GM23338 (cell line): ENCODE measurements around the gene ABHD3. TPM values are rescaled to one million over a fixed set of nuclear protein-coding genes. Genes with fewer than 3 reads are reported as not detected.
"Not testable (repeated sequence)": the region's sequence is repeated elsewhere in the genome, so short reads cannot be mapped to it uniquely, and the experiment has no call there.

Experiments
- ATAC-seq: fragments of 200-7000 bp; cut with Tn5 transposase; 3 replicates; pipeline ENCODE4 v1.9.1; 2020
- DNase-seq: peaks from one replicate; pipeline ENCODE4 v3.0.0-alpha.2; 2015; ENCODE audit warnings: low spot score
- H2AFZ ChIP-seq: fragments of 200-600 bp; sonication (generic); 2 replicates; pipeline ENCODE4 v1.8.0; 2016; ENCODE audit warnings: antibody characterized with exemption, mild to moderate bottlenecking, moderate library complexity
- H3F3A ChIP-seq: fragments of 200-600 bp; sonication (generic); replicated peaks from 2 replicates; pipeline ENCODE4 v1.8.0; 2017; ENCODE audit warnings: antibody characterized with exemption, mixed run types, low read depth
- H3K27ac ChIP-seq: fragments of 200-600 bp; sonication (generic); 2 replicates; pipeline ENCODE4 v1.6.1; 2016; ENCODE audit warnings: low read depth
- H3K27me3 ChIP-seq: fragments of 200-600 bp; sonication (generic); 2 replicates; pipeline ENCODE4 v1.8.0; 2016; ENCODE audit warnings: mild to moderate bottlenecking, mixed run types, moderate library complexity; ENCODE audit not compliant: insufficient read depth
- H3K36me3 ChIP-seq: fragments of 200-600 bp; sonication (generic); 2 replicates; pipeline ENCODE4 v1.8.0; 2016; ENCODE audit warnings: mild to moderate bottlenecking; ENCODE audit not compliant: insufficient read depth
- H3K4me1 ChIP-seq: fragments of 200-600 bp; sonication (generic); 2 replicates; pipeline ENCODE4 v1.8.0; 2016; ENCODE audit warnings: mild to moderate bottlenecking, moderate library complexity; ENCODE audit not compliant: insufficient read depth
- H3K4me2 ChIP-seq: fragments of 200-600 bp; sonication (generic); 2 replicates; pipeline ENCODE4 v1.7.1; 2017; ENCODE audit warnings: mixed run types
- H3K4me3 ChIP-seq: fragments of 200-600 bp; sonication (generic); 2 replicates; pipeline ENCODE4 v1.6.1; 2016; ENCODE audit warnings: mixed run types
- H3K79me2 ChIP-seq: fragments of 200-600 bp; sonication (generic); replicated peaks from 2 replicates; pipeline ENCODE4 v1.8.0; 2017; ENCODE audit warnings: mild to moderate bottlenecking; ENCODE audit not compliant: insufficient read depth
- H3K9me2 ChIP-seq: fragments of 200-600 bp; sonication (generic); 2 replicates; pipeline ENCODE4 v1.8.0; 2017; ENCODE audit not compliant: insufficient read depth
- H4K20me1 ChIP-seq: fragments of 200-600 bp; sonication (generic); replicated peaks from 2 replicates; pipeline ENCODE4 v1.8.0; 2017; ENCODE audit warnings: mild to moderate bottlenecking; ENCODE audit not compliant: insufficient read depth
- H3K27ac Mint-ChIP-seq: 2 replicates; pipeline ENCODE4 v1.8.0; 2020; ENCODE audit warnings: inconsistent platforms, mild to moderate bottlenecking, moderate library complexity, mixed read lengths
- H3K27me3 Mint-ChIP-seq: 3 replicates; pipeline ENCODE4 v1.8.0; 2022; ENCODE audit warnings: low read depth, mild to moderate bottlenecking, moderate library complexity, mixed read lengths, inconsistent platforms; ENCODE audit not compliant: insufficient read depth, poor library complexity
- H3K36me3 Mint-ChIP-seq: 3 replicates; pipeline ENCODE4 v1.8.0; 2021; ENCODE audit warnings: low read depth, mild to moderate bottlenecking, inconsistent platforms, moderate library complexity, mixed read lengths
- H3K4me1 Mint-ChIP-seq: 3 replicates; pipeline ENCODE4 v1.8.0; 2020; ENCODE audit warnings: mild to moderate bottlenecking, inconsistent platforms, mixed read lengths
- H3K4me3 Mint-ChIP-seq: 3 replicates; pipeline ENCODE4 v1.8.0; 2021; ENCODE audit warnings: moderate library complexity, mild to moderate bottlenecking, inconsistent platforms, mixed read lengths
- H3K9me3 Mint-ChIP-seq: 3 replicates; pipeline ENCODE4 v1.8.0; 2020; ENCODE audit warnings: moderate library complexity, mild to moderate bottlenecking, inconsistent platforms, mixed read lengths
- CREB1 ChIP-seq: fragments of 250-450 bp; sonication (Bioruptor Pico); IDR thresholded peaks from 2 replicates; pipeline ENCODE4 v1.5.0; 2020; ENCODE audit warnings: low read depth, mild to moderate bottlenecking, moderate library complexity
- CTCF ChIP-seq, 2 experiments: fragments of 200-600 bp in 1 of 2; sonication (generic) in 1 of 2; conservative IDR thresholded peaks; 2 replicates each; pipeline versions ENCODE4 v1.5.1 to v1.6.1; 2016 to 2017; ENCODE audit warnings: antibody characterized with exemption in 2 of 2, low read depth in 2 of 2, mild to moderate bottlenecking in 2 of 2, moderate library complexity in 1 of 2
- ETS1 ChIP-seq: IDR thresholded peaks from 2 replicates; pipeline ENCODE4 v1.6.1; 2016; ENCODE audit warnings: antibody characterized with exemption
- EZH2 ChIP-seq: fragments of 200-600 bp; sonication (generic); IDR thresholded peaks from one replicate; pipeline ENCODE4 v1.8.0; 2017; ENCODE audit warnings: antibody characterized with exemption, mild to moderate bottlenecking, low read depth; ENCODE audit not compliant: unreplicated experiment
- EZH2phosphoT487 ChIP-seq: fragments of 200-600 bp; sonication (generic); IDR thresholded peaks from one replicate; pipeline ENCODE4 v1.8.1; 2018; ENCODE audit warnings: antibody characterized with exemption; ENCODE audit not compliant: unreplicated experiment
- JUNB ChIP-seq: IDR thresholded peaks from one replicate; pipeline ENCODE4 v1.6.1; 2016; ENCODE audit warnings: antibody characterized with exemption; ENCODE audit not compliant: unreplicated experiment
- NANOG ChIP-seq: IDR thresholded peaks from 2 replicates; pipeline ENCODE4 v1.6.1; 2016; ENCODE audit warnings: antibody characterized with exemption, borderline replicate concordance
- POLR2AphosphoS5 ChIP-seq: IDR thresholded peaks from 2 replicates; pipeline ENCODE4 v1.6.1; 2016; ENCODE audit warnings: antibody characterized with exemption, low read depth
- REST ChIP-seq: IDR thresholded peaks from one replicate; pipeline ENCODE4 v1.6.1; 2018; ENCODE audit warnings: antibody characterized with exemption; ENCODE audit not compliant: unreplicated experiment
- ZNF114 ChIP-seq: fragments of 250-450 bp; sonication (Bioruptor Pico); IDR thresholded peaks from 2 replicates; pipeline ENCODE4 v1.5.0; 2020; ENCODE audit warnings: mild to moderate bottlenecking, moderate library complexity
- ZNF331 ChIP-seq: fragments of 250-450 bp; sonication (Bioruptor Pico); IDR thresholded peaks from 2 replicates; pipeline ENCODE4 v1.5.0; 2020; ENCODE audit warnings: low read depth, mild to moderate bottlenecking, moderate library complexity
- polyA plus RNA-seq: library from polyadenylated mRNA; unstranded; fragments of >200 nt; fragmentation: Nextera tagmentation; extraction: Ambion mirVana; gene quantifications from 2 replicates; pipeline ENCODE4 v1.2.1, GENCODE V29; 2016
- total RNA-seq: library from RNA; depleted of rRNA; stranded (reverse); fragments of >200 nt; shearing (Covaris generic); gene quantifications from 2 replicates; pipeline ENCODE4 v1.2.3, GENCODE V29; 2014

Gene ABHD3
- total and polyA plus RNA-seq, 2 experiments from 2014 or later = 16.2 to 19.9 TPM

GRCh38 chr18:21629089-21629832 lies 75.3 kb downstream of the ABHD3 start:
- DNase-seq = no peak
- Mint-ChIP-seq H3K9me3 (no peaks in the 10 kb centered on the region; the same call in 1 of the 3 replicates), H3K4me3 (no peak overlapping the region), H3K27me3 (peaks cover 4% of the 10 kb centered on the region), H3K36me3 (peaks cover 90% of the 10 kb centered on the region), H3K4me1 (no peaks in the 10 kb centered on the region), H3K27ac (no peak overlapping the region)
- peaks cover 66% of the 10 kb centered on the region for H3K36me3 ChIP-seq
- H3K4me3 ChIP-seq = no peak overlapping the region
- H3F3A ChIP-seq = 0 out of 2 replicates have a peak, but pooled peaks cover 5% of the 10 kb centered on the region
- no peak overlapping the region for H3K4me2 ChIP-seq
- H3K4me1 ChIP-seq = no peaks in the 10 kb centered on the region
- no peak for ATAC-seq
- peaks cover 45% of the 10 kb centered on the region for H3K79me2 ChIP-seq
- peaks cover 23% of the 10 kb centered on the region for H4K20me1 ChIP-seq
- no peak overlapping the region for H3K27ac ChIP-seq
- no peaks in the 10 kb centered on the region for H3K27me3 ChIP-seq
- no peaks in the 10 kb centered on the region for H3K9me2 ChIP-seq
- H2AFZ ChIP-seq = no peak overlapping the region
- TF ChIP-seq JUNB (no peak), ZNF331 (CRISPR knock-in tag) (no peak), ZNF114 (CRISPR knock-in tag) (no peak), CREB1 (no peak), POLR2AphosphoS5 (no peak), NANOG (no peak), EZH2 (no peak), CTCF (conservative IDR thresholded peaks at IDR 0.05; ENCODE audit: low read depth in 2 of 2) (no peak), ETS1 (no peak), EZH2phosphoT487 (no peak), REST (no peak)

GRCh38 chr18:21621640-21622039 lies 82.9 kb downstream of the ABHD3 start:
- not testable (repeated sequence) for H3K27ac Mint-ChIP-seq, ATAC-seq, H3K27ac ChIP-seq, H3K9me2 ChIP-seq, H3K27me3 ChIP-seq, H2AFZ ChIP-seq, H3K4me3 Mint-ChIP-seq, H3K4me1 ChIP-seq, H3K4me1 Mint-ChIP-seq, H3F3A ChIP-seq, H3K4me3 ChIP-seq, H3K27me3 Mint-ChIP-seq, H3K4me2 ChIP-seq, DNase-seq, H3K9me3 Mint-ChIP-seq
- H3K36me3 Mint-ChIP-seq = peaks cover 66% of the 10 kb centered on the region
- peaks cover 97% of the 10 kb centered on the region for H3K79me2 ChIP-seq
- peaks cover 60% of the 10 kb centered on the region for H4K20me1 ChIP-seq
- H3K36me3 ChIP-seq = peaks cover 34% of the 10 kb centered on the region
